Left lung (tissue), 10 donors: ENCODE measurements around the gene GRM1. TPM values are rescaled to one million over a fixed set of nuclear protein-coding genes. Genes with fewer than 3 reads are reported as not detected.

Source experiments
- ATAC-seq: fragments of 200-7000 bp; cut with Tn5 transposase; one replicate; pipeline ENCODE4 v1.9.1; 2020; ENCODE audit warnings: moderate library complexity
- DNase-seq, 4 donors: peaks; one replicate each; pipeline ENCODE4 v3.0.0-alpha.2; 2013 to 2020
- H3K27ac ChIP-seq, 2 donors: fragments of 200-600 bp; sonication (generic) in 1 of 2; one replicate each; pipeline versions ENCODE4 v1.5.0 to v1.8.0; 2020 to 2021
- H3K27me3 ChIP-seq, 2 donors: fragments of 200-600 bp; sonication (generic) in 1 of 2; one replicate each; pipeline versions ENCODE4 v1.5.0 to v1.8.0; 2020 to 2021
- H3K36me3 ChIP-seq, 2 donors: fragments of 200-600 bp; sonication (generic) in 1 of 2; one replicate each; pipeline versions ENCODE4 v1.5.0 to v1.8.0; 2020 to 2021
- H3K4me1 ChIP-seq, 2 donors: fragments of 200-600 bp; one replicate each; pipeline ENCODE4 v1.8.0; 2021
- H3K4me3 ChIP-seq, 2 donors: fragments of 200-600 bp; sonication (generic) in 1 of 2; one replicate each; pipeline versions ENCODE4 v1.5.0 to v1.8.0; 2020 to 2021; ENCODE audit warnings: mild to moderate bottlenecking in 1 of 2
- H3K9me3 ChIP-seq, 2 donors: fragments of 200-600 bp; sonication (generic) in 1 of 2; one replicate each; pipeline versions ENCODE4 v1.5.0 to v1.8.0; 2020 to 2021
- intact Hi-C, 2 donors: fragments of 100-400 bp; cut with DNase I; formaldehyde crosslinking; loops; one replicate each; pipeline versions ENCODE4 v1.11.2 to v1.14.2; 2022
- polyA plus RNA-seq, 6 donors: library from polyadenylated mRNA; unstranded; fragments of 120-200 nt; gene quantifications; one replicate each; pipeline ENCODE4 v1.2.1, GENCODE V29; 2013; ENCODE audit not compliant: insufficient read length in 6 of 6
- total RNA-seq, 2 donors: library from RNA; stranded (reverse); fragmentation: NEBNext Ultra II Directional; extraction: Animal tissue kit (Norgen Biotek cat#: 25700); gene quantifications; one replicate each; pipeline ENCODE4 v1.2.1, GENCODE V29; 2021
- TF ChIP-seq, protein P1 (sequence below), 2 donors: fragments of 200-600 bp; sonication (generic) in 1 of 2; IDR thresholded peaks; one replicate each; pipeline versions ENCODE4 v1.5.0 to v1.8.0; 2021; ENCODE audit warnings: antibody characterized with exemption in 2 of 2
- donor health status: DM: no; HTN: yes; CAD: no.
- donor health status: DM: no; HTN: no; CAD: no.

GRM1 gene
- total and polyA plus RNA-seq, 8 donors, result 0.04 to 0.10 (median 0.07) TPM; not detected in 1

DNA sequence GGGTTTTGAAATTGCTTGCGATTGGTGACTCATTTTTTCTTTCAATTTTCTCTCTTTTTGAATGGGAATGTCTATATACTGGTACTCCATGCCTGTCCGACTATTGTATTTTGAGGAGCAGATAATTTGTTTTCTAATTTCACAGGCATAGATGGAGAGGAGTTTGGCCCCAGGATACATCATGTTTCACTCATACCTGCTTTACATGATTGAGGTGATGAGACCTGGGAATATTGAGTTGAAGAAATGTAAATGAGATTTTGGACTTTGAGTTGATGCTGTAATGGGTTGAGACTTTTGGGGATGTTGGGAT is 261.7 kb downstream of the GRM1 start:
- Histone ChIP-seq H3K36me3 (no peaks in the 10 kb centered on the region), H3K9me3 (no peaks in the 10 kb centered on the region), H3K27me3 (no peaks in the 10 kb centered on the region), H3K4me3 (no peak overlapping the region), H3K27ac (peak overlapping the region in 1 of 2 donors; percentile 56), H3K4me1 (peaks cover 0 to 6% of the 10 kb centered on the region in 2 donors)
- DNase-seq (no peak), ATAC-seq (no peak)
- intact Hi-C loops, result no loop called here
- TF ChIP-seq, protein P1, sequence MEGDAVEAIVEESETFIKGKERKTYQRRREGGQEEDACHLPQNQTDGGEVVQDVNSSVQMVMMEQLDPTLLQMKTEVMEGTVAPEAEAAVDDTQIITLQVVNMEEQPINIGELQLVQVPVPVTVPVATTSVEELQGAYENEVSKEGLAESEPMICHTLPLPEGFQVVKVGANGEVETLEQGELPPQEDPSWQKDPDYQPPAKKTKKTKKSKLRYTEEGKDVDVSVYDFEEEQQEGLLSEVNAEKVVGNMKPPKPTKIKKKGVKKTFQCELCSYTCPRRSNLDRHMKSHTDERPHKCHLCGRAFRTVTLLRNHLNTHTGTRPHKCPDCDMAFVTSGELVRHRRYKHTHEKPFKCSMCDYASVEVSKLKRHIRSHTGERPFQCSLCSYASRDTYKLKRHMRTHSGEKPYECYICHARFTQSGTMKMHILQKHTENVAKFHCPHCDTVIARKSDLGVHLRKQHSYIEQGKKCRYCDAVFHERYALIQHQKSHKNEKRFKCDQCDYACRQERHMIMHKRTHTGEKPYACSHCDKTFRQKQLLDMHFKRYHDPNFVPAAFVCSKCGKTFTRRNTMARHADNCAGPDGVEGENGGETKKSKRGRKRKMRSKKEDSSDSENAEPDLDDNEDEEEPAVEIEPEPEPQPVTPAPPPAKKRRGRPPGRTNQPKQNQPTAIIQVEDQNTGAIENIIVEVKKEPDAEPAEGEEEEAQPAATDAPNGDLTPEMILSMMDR (IDR thresholded peaks at IDR 0.05), result no peak

DNA sequence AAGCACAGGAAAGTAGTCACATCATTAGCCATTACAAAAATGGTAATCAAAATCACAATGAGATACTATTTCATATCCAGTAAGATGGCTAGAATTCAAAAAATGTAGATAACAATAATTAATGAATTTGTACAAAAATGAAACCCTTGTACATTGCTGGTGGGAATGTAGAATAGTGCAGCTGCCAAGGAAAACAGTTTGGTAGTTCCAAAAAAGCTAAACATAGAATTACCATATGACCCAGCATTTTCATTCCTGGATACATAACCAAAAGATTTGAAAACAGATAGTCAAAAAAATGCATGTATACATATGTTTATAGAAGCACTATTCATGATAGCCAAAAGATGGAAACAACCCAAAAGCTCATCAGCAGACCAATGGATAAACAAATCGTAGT is 263.6 kb downstream of the GRM1 start:
- no peaks in the 10 kb centered on the region for H3K27me3 ChIP-seq
- no peaks in the 10 kb centered on the region for H3K4me1 ChIP-seq
- H3K4me3 ChIP-seq, result no peak overlapping the region
- TF ChIP-seq, protein P1 (IDR thresholded peaks at IDR 0.05), result no peak
- DNase-seq (no peak), ATAC-seq (no peak)
- H3K27ac ChIP-seq, result no peak overlapping the region
- no peaks in the 10 kb centered on the region for H3K9me3 ChIP-seq
- H3K36me3 ChIP-seq, result no peaks in the 10 kb centered on the region
- intact Hi-C loops, result no loop called here

DNA sequence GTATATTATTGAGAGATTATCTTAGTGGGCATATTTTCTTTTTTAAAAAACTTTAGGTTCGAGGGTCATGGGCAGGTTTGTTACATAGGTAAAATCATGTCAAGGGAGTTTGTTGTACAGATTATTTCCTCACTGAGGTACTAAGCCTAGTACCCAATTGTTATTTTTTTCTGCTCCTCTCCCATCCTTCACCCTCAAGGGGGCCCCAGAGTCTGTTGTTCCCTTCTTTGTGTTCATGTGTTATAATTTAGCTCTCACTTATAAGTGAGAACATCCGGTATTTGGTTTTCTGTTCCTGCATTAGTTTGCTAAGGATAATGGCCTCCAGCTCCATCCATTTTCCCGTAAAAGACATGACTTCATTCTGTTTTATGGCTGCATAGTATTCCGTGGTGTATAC is 266.8 kb downstream of the GRM1 start:
- H3K27me3 ChIP-seq, result no peaks in the 10 kb centered on the region
- TF ChIP-seq, protein P1 (IDR thresholded peaks at IDR 0.05), result no peak
- H3K4me1 ChIP-seq, result no peaks in the 10 kb centered on the region
- DNase-seq (no peak), ATAC-seq (no peak)
- H3K4me3 ChIP-seq, result no peak overlapping the region
- intact Hi-C loops, result no loop called here
- H3K27ac ChIP-seq, result no peak overlapping the region
- H3K36me3 ChIP-seq, result no peaks in the 10 kb centered on the region
- H3K9me3 ChIP-seq, result no peaks in the 10 kb centered on the region

DNA sequence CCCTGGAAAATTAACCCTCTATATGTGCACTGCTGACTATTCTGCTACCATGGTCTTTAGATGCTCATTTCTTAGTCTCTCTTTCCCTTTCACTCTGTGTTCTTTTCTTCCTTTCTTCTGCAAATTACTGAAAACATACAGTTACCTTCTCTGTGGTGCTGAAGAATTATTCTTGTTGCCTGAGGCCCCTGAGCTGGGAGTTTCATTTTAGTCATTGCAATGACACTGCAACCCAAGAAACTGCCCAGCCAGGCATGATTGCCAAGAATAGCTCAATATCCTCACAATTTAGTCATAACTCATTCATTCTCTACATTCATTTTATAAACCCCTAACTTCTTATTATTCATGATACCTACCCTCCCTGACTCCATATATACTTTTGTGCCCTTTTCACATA is 269.0 kb downstream of the GRM1 start:
- H3K4me3 ChIP-seq, result no peak overlapping the region
- H3K36me3 ChIP-seq, result no peaks in the 10 kb centered on the region
- no peak for DNase-seq
- no peak overlapping the region for H3K27ac ChIP-seq
- TF ChIP-seq, protein P1 (IDR thresholded peaks at IDR 0.05), result no peak
- no peaks in the 10 kb centered on the region for H3K27me3 ChIP-seq
- no peak for ATAC-seq
- no peaks in the 10 kb centered on the region for H3K9me3 ChIP-seq
- intact Hi-C loops, result no loop called here
- no peaks in the 10 kb centered on the region for H3K4me1 ChIP-seq

DNA sequence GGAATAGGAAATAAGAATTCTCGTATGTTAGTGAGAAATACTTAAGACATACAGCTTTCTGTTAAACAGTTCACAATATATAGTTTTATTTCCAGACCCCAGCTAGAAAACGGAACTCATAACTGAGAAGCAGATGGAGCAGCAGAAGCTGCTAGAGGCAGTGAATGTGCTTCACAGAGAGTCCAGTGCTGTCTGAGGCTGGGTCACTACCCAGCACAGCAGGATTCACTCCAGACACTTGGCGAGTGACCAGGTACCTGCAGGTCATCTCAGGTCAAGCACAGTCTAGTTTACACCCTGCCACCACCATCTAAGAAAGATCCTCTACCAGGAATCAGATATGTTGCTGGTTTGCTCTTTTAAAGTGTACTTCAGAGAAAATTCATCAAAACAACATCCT is 271.7 kb downstream of the GRM1 start:
- intact Hi-C loops, result no loop called here

More for the DNA sequence above, 271.7 kb downstream of the GRM1 start:
- no peak overlapping the region for H3K4me3 ChIP-seq
- no peaks in the 10 kb centered on the region for H3K9me3 ChIP-seq
- ATAC-seq, result peak; percentile 19
- TF ChIP-seq, protein P1 (IDR thresholded peaks at IDR 0.05), result no peak
- H3K27me3 ChIP-seq, result no peaks in the 10 kb centered on the region
- no peak overlapping the region for H3K27ac ChIP-seq
- no peaks in the 10 kb centered on the region for H3K36me3 ChIP-seq
- DNase-seq, result no peak
- no peaks in the 10 kb centered on the region for H3K4me1 ChIP-seq
